ENCODE data around the gene IDH3G. TPM values are rescaled to one million over a fixed set of nuclear protein-coding genes. Genes with fewer than 3 reads are reported as not detected.

The IDH3G gene
- total RNA-seq, 1 donor from 2014 or later: 57.0 TPM

Other genes starting within 250 kb of the IDH3G start
- 15.0 TPM for gene CCNQ, start 195.2 kb downstream of the IDH3G start, total RNA-seq
- 2.7 TPM for gene DUSP9, start 147.2 kb downstream of the IDH3G start, total RNA-seq
- 12.3 TPM for gene PNCK, start 120.6 kb downstream of the IDH3G start, total RNA-seq
- 70.3 TPM for gene SLC6A8, start 106.4 kb downstream of the IDH3G start, total RNA-seq
- 315 TPM for gene BCAP31, start 70.0 kb downstream of the IDH3G start, total RNA-seq
- 15.1 TPM for gene ABCD1, start 69.5 kb downstream of the IDH3G start, total RNA-seq
- 42.8 TPM for gene PLXNB3, start 30.1 kb downstream of the IDH3G start, total RNA-seq
- 2.7 TPM for gene SRPK3, start 13.3 kb downstream of the IDH3G start, total RNA-seq
- gene SSR4, start 293 bp upstream of the IDH3G start, total RNA-seq: 253 TPM
- gene PDZD4, start 36.2 kb upstream of the IDH3G start, total RNA-seq: 10.6 TPM
- 3.8 TPM for gene L1CAM, start 91.8 kb upstream of the IDH3G start, total RNA-seq
- gene AVPR2, start 110.3 kb upstream of the IDH3G start, total RNA-seq: 2.3 TPM
- 43.7 TPM for gene ARHGAP4, start 131.9 kb upstream of the IDH3G start, total RNA-seq
- 83.7 TPM for gene NAA10, start 140.7 kb upstream of the IDH3G start, total RNA-seq
- 7.4 TPM for gene RENBP, start 150.3 kb upstream of the IDH3G start, total RNA-seq
- 73.9 TPM for gene HCFC1, start 177.4 kb upstream of the IDH3G start, total RNA-seq
- 12.8 TPM for gene TMEM187, start 178.4 kb upstream of the IDH3G start, total RNA-seq
- 103 TPM for gene IRAK1, start 225.5 kb upstream of the IDH3G start, total RNA-seq

All from ureter (tissue), 1 donor.